ENCODE results near the gene MTCL1.

Gene MTCL1

DNA sequence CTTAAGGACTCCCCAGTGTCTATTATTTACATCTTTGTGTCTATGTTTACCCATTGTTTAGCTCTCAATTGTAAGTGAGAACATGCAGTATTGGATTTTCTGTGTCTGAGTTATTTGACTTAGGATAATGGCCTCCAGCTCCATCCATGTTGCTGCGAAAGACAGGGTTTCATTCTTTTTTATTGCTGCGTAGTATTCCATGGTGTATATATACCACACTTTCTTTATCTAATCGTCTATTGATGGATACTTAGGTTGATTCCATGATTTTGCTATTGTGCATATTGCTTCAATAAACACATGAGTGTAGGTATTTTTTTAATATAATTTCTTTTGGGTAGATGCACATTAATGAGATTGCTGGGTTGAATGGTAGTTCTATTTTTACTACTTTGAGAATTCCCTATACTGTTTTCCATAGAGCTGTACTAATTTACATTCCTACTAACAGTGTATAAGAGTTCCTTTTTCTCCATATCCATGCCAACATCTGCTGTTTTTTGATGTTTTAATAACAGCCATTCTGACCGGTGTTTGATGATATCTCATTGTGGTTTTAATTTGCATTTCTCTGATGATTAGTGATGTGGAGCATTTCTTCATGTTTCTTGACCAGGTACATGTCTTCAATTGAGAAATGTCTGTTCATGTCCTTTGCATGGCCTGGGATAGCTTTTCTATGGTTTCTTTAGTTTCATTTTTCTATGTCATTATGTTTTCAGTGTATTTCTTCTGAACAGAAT lies 21.8 kb downstream of the MTCL1 start:
- no peaks in the 10 kb centered on the region for H3K4me1 Mint-ChIP-seq
- no peak overlapping the region for H3K4me3 Mint-ChIP-seq
- no peaks in the 10 kb centered on the region for H3K9me3 Mint-ChIP-seq
- TF ChIP-seq, protein P1, sequence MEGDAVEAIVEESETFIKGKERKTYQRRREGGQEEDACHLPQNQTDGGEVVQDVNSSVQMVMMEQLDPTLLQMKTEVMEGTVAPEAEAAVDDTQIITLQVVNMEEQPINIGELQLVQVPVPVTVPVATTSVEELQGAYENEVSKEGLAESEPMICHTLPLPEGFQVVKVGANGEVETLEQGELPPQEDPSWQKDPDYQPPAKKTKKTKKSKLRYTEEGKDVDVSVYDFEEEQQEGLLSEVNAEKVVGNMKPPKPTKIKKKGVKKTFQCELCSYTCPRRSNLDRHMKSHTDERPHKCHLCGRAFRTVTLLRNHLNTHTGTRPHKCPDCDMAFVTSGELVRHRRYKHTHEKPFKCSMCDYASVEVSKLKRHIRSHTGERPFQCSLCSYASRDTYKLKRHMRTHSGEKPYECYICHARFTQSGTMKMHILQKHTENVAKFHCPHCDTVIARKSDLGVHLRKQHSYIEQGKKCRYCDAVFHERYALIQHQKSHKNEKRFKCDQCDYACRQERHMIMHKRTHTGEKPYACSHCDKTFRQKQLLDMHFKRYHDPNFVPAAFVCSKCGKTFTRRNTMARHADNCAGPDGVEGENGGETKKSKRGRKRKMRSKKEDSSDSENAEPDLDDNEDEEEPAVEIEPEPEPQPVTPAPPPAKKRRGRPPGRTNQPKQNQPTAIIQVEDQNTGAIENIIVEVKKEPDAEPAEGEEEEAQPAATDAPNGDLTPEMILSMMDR (IDR thresholded peaks at IDR 0.05; ENCODE audit: unreplicated experiment in 3 of 3): no peak
- H3K27ac Mint-ChIP-seq: no peak overlapping the region
- peaks cover 4% of the 10 kb centered on the region for H3K27me3 Mint-ChIP-seq (ENCODE audit: low read depth)
- H3K36me3 Mint-ChIP-seq (ENCODE audit: low read depth): peaks cover 6% of the 10 kb centered on the region

- no peak overlapping the region for H3K27ac Mint-ChIP-seq
- H3K9me3 Mint-ChIP-seq: no peaks in the 10 kb centered on the region
- TF ChIP-seq, protein P1 (IDR thresholded peaks at IDR 0.05; ENCODE audit: unreplicated experiment in 3 of 3): no peak
- no peak overlapping the region for H3K4me3 Mint-ChIP-seq
- H3K27me3 Mint-ChIP-seq (ENCODE audit: low read depth): no peaks in the 10 kb centered on the region
- no peaks in the 10 kb centered on the region for H3K4me1 Mint-ChIP-seq
- H3K36me3 Mint-ChIP-seq (ENCODE audit: low read depth): peaks cover 3% of the 10 kb centered on the region
These were observed 24.9 kb downstream of the MTCL1 start for GRCh38 chr18:8730080-8730827.

GRCh38 chr18:8732442-8733360 lies 27.3 kb downstream of the MTCL1 start:
- Mint-ChIP-seq H3K4me1 (no peaks in the 10 kb centered on the region), H3K27me3 (ENCODE audit: low read depth) (no peaks in the 10 kb centered on the region), H3K4me3 (no peak overlapping the region), H3K9me3 (no peaks in the 10 kb centered on the region), H3K36me3 (ENCODE audit: low read depth) (no peaks in the 10 kb centered on the region), H3K27ac (no peak overlapping the region)
- TF ChIP-seq, protein P1 (IDR thresholded peaks at IDR 0.05; ENCODE audit: unreplicated experiment in 3 of 3): no peak

DNA sequence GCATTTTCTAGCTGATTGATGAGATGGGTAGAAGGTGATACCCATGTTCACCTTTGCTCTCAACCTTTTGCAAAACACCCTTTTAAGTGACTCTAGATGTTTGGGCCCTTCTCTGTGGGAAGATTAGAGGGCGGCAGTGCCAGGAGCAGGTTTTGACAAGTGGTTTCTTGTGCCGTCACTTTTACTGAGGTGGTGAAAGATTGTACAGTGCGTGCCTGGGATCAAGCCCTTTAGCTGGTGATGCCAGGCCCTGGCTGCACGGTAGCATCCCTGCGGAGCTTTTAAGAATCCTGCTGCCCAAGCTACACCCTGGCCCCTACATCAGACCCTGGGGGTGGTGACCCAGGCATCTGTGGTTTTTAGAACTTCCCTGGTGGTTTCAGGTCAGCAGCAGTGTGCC lies 29.1 kb downstream of the MTCL1 start:
- Mint-ChIP-seq H3K27me3 (ENCODE audit: low read depth) (no peaks in the 10 kb centered on the region), H3K36me3 (ENCODE audit: low read depth) (no peaks in the 10 kb centered on the region), H3K4me1 (no peaks in the 10 kb centered on the region), H3K9me3 (no peaks in the 10 kb centered on the region), H3K27ac (no peak overlapping the region), H3K4me3 (no peak overlapping the region)
- TF ChIP-seq, protein P1 (IDR thresholded peaks at IDR 0.05; ENCODE audit: unreplicated experiment in 3 of 3): no peak

- TF ChIP-seq, protein P1 (IDR thresholded peaks at IDR 0.05; ENCODE audit: unreplicated experiment in 3 of 3): no peak
- Mint-ChIP-seq H3K36me3 (ENCODE audit: low read depth) (no peaks in the 10 kb centered on the region), H3K9me3 (no peaks in the 10 kb centered on the region), H3K4me1 (no peaks in the 10 kb centered on the region), H3K4me3 (no peak overlapping the region), H3K27ac (no peak overlapping the region), H3K27me3 (ENCODE audit: low read depth) (no peaks in the 10 kb centered on the region)
These were observed 29.9 kb downstream of the MTCL1 start for GRCh38 chr18:8735274-8735673.
